Measurements from ENCODE around the gene AIPL1. TPM values are rescaled to one million over a fixed set of nuclear protein-coding genes. Genes with fewer than 3 reads are reported as not detected.

The AIPL1 gene
- total RNA-seq, 3 donors from 2014 or later (not counting 1 experiment from before 2014, with no cell fraction given): not detected

DNA sequence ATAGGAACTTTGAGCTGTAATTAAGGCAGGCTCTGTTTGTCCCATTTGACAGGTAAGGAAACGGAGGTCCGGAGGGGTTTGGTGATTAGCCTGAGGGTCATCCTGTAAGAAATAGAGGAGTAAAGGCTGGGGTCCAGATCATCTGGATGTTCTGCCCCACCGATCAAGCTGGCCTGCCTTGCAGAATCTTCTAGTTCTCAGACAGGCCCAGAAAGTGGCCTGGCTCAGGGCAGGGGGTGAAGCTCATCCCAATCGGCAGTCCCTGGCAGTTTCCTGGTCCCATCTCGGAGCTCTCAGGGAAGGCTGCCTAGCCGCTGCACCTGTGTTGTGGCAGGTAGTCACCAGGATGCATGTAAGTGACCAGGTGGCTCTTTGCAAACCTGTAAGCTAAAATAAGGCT is 13.6 kb upstream of the AIPL1 start:
- no peak for DNase-seq

DNA sequence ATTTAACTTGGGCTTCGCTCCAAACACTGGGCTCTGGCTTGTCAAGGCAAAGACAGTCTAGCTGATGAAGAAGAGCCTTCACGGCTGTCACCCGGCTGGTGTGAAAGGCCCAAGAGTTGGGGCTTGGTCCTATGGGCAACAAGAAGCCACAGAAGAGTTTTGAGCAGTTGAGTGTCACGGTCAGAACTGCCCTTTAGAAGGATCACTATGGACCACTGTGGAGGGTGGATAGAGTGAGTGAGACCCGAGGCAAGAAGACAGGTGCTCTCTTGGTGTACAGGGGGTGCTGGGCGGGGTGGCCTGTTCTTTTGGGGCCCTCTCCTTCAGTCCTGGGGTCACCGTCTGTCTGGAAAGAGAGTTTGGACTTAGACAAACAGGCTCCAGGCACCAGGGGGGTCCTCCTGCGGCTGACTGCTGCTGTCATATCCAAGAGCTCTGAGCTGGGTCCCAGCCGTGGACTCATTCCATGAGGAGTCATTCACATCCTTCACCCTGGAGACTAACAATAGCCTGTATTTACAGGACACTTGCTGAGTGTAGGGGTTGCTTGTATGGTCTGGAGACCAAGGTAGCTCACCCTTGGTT is 11.7 kb upstream of the AIPL1 start:
- Mint-ChIP-seq H3K27ac (no peak overlapping the region), H3K9me3 (no peaks in the 10 kb centered on the region), H3K4me3 (no peak overlapping the region), H3K36me3 (no peaks in the 10 kb centered on the region), H3K4me1 (peaks cover 19 to 24% of the 10 kb centered on the region in 2 donors), H3K27me3 (ENCODE audit: low read depth in 2 of 2) (peaks cover 0 to 3% of the 10 kb centered on the region in 2 donors)
- Histone ChIP-seq H3K4me3 (ENCODE audit: low read length) (no peak overlapping the region), H3K27ac (ENCODE audit: low read length) (no peak overlapping the region), H3K9me3 (ENCODE audit: control insufficient read depth, insufficient read depth, low read length) (no peaks in the 10 kb centered on the region), H3K4me1 (ENCODE audit: control insufficient read depth, insufficient read depth, low read length) (peaks cover 16% of the 10 kb centered on the region), H3K36me3 (ENCODE audit: control insufficient read depth, insufficient read depth, low read length) (no peaks in the 10 kb centered on the region), H3K27me3 (ENCODE audit: control insufficient read depth, insufficient read depth, low read length) (no peaks in the 10 kb centered on the region)
- 87% methylated on average over 9 of the region's 9 CpGs for WGBS (ENCODE audit: insufficient coverage)
- TF ChIP-seq, protein P1, sequence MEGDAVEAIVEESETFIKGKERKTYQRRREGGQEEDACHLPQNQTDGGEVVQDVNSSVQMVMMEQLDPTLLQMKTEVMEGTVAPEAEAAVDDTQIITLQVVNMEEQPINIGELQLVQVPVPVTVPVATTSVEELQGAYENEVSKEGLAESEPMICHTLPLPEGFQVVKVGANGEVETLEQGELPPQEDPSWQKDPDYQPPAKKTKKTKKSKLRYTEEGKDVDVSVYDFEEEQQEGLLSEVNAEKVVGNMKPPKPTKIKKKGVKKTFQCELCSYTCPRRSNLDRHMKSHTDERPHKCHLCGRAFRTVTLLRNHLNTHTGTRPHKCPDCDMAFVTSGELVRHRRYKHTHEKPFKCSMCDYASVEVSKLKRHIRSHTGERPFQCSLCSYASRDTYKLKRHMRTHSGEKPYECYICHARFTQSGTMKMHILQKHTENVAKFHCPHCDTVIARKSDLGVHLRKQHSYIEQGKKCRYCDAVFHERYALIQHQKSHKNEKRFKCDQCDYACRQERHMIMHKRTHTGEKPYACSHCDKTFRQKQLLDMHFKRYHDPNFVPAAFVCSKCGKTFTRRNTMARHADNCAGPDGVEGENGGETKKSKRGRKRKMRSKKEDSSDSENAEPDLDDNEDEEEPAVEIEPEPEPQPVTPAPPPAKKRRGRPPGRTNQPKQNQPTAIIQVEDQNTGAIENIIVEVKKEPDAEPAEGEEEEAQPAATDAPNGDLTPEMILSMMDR (IDR thresholded peaks at IDR 0.05): no peak
- ATAC-seq (no peak), DNase-seq (no peak)
- intact Hi-C loops (cut with micrococcal nuclease): no loop called here

More for the DNA sequence above, 13.6 kb upstream of the AIPL1 start:
- Histone ChIP-seq H3K27me3 (ENCODE audit: control insufficient read depth, insufficient read depth, low read length) (no peaks in the 10 kb centered on the region), H3K4me3 (ENCODE audit: low read length) (no peak overlapping the region), H3K36me3 (ENCODE audit: control insufficient read depth, insufficient read depth, low read length) (no peaks in the 10 kb centered on the region), H3K4me1 (ENCODE audit: control insufficient read depth, insufficient read depth, low read length) (peaks cover 12% of the 10 kb centered on the region), H3K27ac (ENCODE audit: low read length) (no peak overlapping the region), H3K9me3 (ENCODE audit: control insufficient read depth, insufficient read depth, low read length) (no peaks in the 10 kb centered on the region)
- Mint-ChIP-seq H3K27ac (no peak overlapping the region), H3K4me1 (peaks cover 20 to 23% of the 10 kb centered on the region in 2 donors), H3K9me3 (no peaks in the 10 kb centered on the region), H3K36me3 (no peaks in the 10 kb centered on the region), H3K27me3 (ENCODE audit: low read depth in 2 of 2) (no peaks in the 10 kb centered on the region), H3K4me3 (no peak overlapping the region)
- TF ChIP-seq, protein P1 (IDR thresholded peaks at IDR 0.05): no peak
- no peak for ATAC-seq
- intact Hi-C loops (cut with micrococcal nuclease): no loop called here
- 96% methylated on average over 6 of the region's 6 CpGs for WGBS (ENCODE audit: insufficient coverage)

GRCh38 chr17:6444571-6445335 is 9.8 kb upstream of the AIPL1 start:
- no peak overlapping the region for H3K27ac ChIP-seq (ENCODE audit: low read length)
- no peaks in the 10 kb centered on the region for H3K9me3 ChIP-seq (ENCODE audit: control insufficient read depth, insufficient read depth, low read length)
- ATAC-seq (no peak), DNase-seq (no peak)
- Mint-ChIP-seq H3K36me3 (no peaks in the 10 kb centered on the region), H3K4me3 (peak overlapping the region; percentile 93), H3K9me3 (no peaks in the 10 kb centered on the region), H3K4me1 (peaks cover 13 to 16% of the 10 kb centered on the region in 2 donors), H3K27ac (peak overlapping the region; percentile 29 to 82), H3K27me3 (ENCODE audit: low read depth in 2 of 2) (peaks cover 7 to 17% of the 10 kb centered on the region in 2 donors)
- 43% methylated on average over 34 of the region's 36 CpGs for WGBS (ENCODE audit: insufficient coverage)
- intact Hi-C loops (cut with micrococcal nuclease): no loop called here
- TF ChIP-seq, protein P1 (IDR thresholded peaks at IDR 0.05): no peak
- H3K4me3 ChIP-seq (ENCODE audit: low read length): peak overlapping the region; percentile 60
- no peaks in the 10 kb centered on the region for H3K36me3 ChIP-seq (ENCODE audit: control insufficient read depth, insufficient read depth, low read length)
- H3K27me3 ChIP-seq (ENCODE audit: control insufficient read depth, insufficient read depth, low read length): no peaks in the 10 kb centered on the region
- H3K4me1 ChIP-seq (ENCODE audit: control insufficient read depth, insufficient read depth, low read length): peaks cover 16% of the 10 kb centered on the region

All from natural killer cell (primary cell).